CD4-positive, alpha-beta memory T cell (primary cell): ENCODE data around the gene DNLZ. TPM values are rescaled to one million over a fixed set of nuclear protein-coding genes. Genes with fewer than 3 reads are reported as not detected.

ENCODE experiments used
- CTCF ChIA-PET: fragments of 350-600 bp; sonication (Branson Sonifier 250); formaldehyde crosslinking; loops from one replicate; lab custom pipeline; 2021; ENCODE audit warnings: inconsistent platforms; ENCODE audit not compliant: partially characterized antibody; lab: Charles Lee
- POLR2A ChIA-PET: fragments of 350-600 bp; sonication (Branson Sonifier 250); formaldehyde crosslinking; loops from one replicate; lab custom pipeline; 2021; ENCODE audit not compliant: partially characterized antibody; lab: Charles Lee
- DNase-seq, 5 donors: peaks; one replicate each; pipeline versions ENCODE4 v3.0.0 to v3.0.0-alpha.2; 2020 to 2022; ENCODE audit warnings: mixed read lengths in 1 of 5
- H3K27ac ChIP-seq: one replicate; pipeline ENCODE4 v1.7.0; 2013; ENCODE audit warnings: low read depth, low read length
- H3K27me3 ChIP-seq: 2 replicates; pipeline ENCODE4 v1.7.0; 2013; ENCODE audit warnings: mild to moderate bottlenecking, low read length, moderate library complexity; ENCODE audit not compliant: insufficient read depth
- H3K36me3 ChIP-seq: 2 replicates; pipeline ENCODE4 v1.7.0; 2013; ENCODE audit warnings: mild to moderate bottlenecking, low read length, moderate library complexity; ENCODE audit not compliant: insufficient read depth
- H3K4me1 ChIP-seq: 2 replicates; pipeline ENCODE4 v1.7.0; 2013; ENCODE audit warnings: mild to moderate bottlenecking, low read length, moderate library complexity; ENCODE audit not compliant: insufficient read depth
- H3K4me3 ChIP-seq, 2 donors: one replicate each; pipeline ENCODE4 v1.7.0; 2013; ENCODE audit warnings: low read length in 2 of 2, mild to moderate bottlenecking in 1 of 2
- H3K9me3 ChIP-seq, 2 donors: one replicate each; pipeline ENCODE4 v1.7.0; 2013; ENCODE audit warnings: low read length in 2 of 2, control low read depth in 1 of 2; ENCODE audit not compliant: control insufficient read depth in 1 of 2
- H3K27ac Mint-ChIP-seq, 7 donors: one replicate each; pipeline ENCODE4 v1.8.0; 2020 to 2021; ENCODE audit warnings: mixed read lengths in 7 of 7, mild to moderate bottlenecking in 6 of 7, inconsistent platforms in 3 of 7, moderate library complexity in 3 of 7
- H3K27me3 Mint-ChIP-seq, 2 donors: one replicate each; pipeline ENCODE4 v1.8.0; 2020 to 2021; ENCODE audit warnings: mixed read lengths in 2 of 2
- H3K36me3 Mint-ChIP-seq, 2 donors: one replicate each; pipeline ENCODE4 v1.8.0; 2020 to 2021; ENCODE audit warnings: mixed read lengths in 2 of 2, inconsistent platforms in 1 of 2, mild to moderate bottlenecking in 1 of 2
- H3K4me1 Mint-ChIP-seq, 4 donors: one replicate each; pipeline ENCODE4 v1.8.0; 2020 to 2021; ENCODE audit warnings: mixed read lengths in 4 of 4, mild to moderate bottlenecking in 1 of 4
- H3K4me3 Mint-ChIP-seq, 8 donors: one replicate each; pipeline ENCODE4 v1.8.0; 2020 to 2021; ENCODE audit warnings: mixed read lengths in 8 of 8, mild to moderate bottlenecking in 7 of 8, moderate library complexity in 6 of 8, inconsistent platforms in 3 of 8
- H3K9me3 Mint-ChIP-seq, 8 donors: one replicate each; pipeline ENCODE4 v1.8.0; 2020 to 2021; ENCODE audit warnings: mixed read lengths in 8 of 8, mild to moderate bottlenecking in 5 of 8, inconsistent platforms in 3 of 8, moderate library complexity in 1 of 8
- intact Hi-C: fragments of 100-400 bp; cut with micrococcal nuclease; formaldehyde crosslinking; loops from one replicate; pipeline ENCODE4 v1.15.1; 2023
- polyA plus RNA-seq, 2 donors: library from polyadenylated mRNA; unstranded; fragments of 300-500 nt; fragmentation: Illumina TruSeq; gene quantifications; one replicate each; pipeline ENCODE4 v1.2.3, GENCODE V29; 2021
- total RNA-seq, 2 experiments: library from RNA; stranded (reverse); gene quantifications; one replicate each; pipeline ENCODE4 v1.2.3, GENCODE V29; 2021

DNLZ gene
- total and polyA plus RNA-seq, 4 experiments from 2014 or later = 26.0 to 86.1 (median 51.8) TPM

DNA sequence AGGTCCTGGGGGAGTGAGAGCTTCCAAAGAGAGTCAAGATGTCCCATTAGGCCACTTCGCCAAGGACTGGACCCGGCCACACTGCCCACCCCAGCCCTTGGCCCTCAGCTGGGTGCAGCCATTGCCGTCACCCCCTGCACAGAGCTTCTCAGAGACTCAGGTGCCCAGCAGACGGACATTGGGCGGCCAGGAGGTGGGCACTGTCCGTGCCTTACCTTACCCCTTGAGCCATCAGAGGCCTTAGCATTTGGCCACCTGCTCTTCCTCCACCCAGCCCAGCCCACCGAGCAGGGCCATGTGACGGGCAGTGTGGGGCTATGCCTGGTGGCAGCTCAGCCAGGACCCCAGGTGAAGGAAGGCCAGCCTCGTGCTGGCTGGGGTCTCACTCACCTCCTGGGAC lies 3.3 kb upstream of the DNLZ start:
- H3K4me3 Mint-ChIP-seq = no peak overlapping the region
- Histone ChIP-seq H3K9me3 (no peaks in the 10 kb centered on the region), H3K27ac (no peak overlapping the region), H3K27me3 (no peaks in the 10 kb centered on the region), H3K4me3 (no peak overlapping the region), H3K4me1 (peaks cover 14% of the 10 kb centered on the region), H3K36me3 (no peaks in the 10 kb centered on the region)
- POLR2A ChIA-PET = no interaction called here
- peaks cover 0 to 2% (median 0%) of the 10 kb centered on the region in 8 donors for H3K9me3 Mint-ChIP-seq
- CTCF ChIA-PET = no interaction called here
- DNase-seq = no peak
- peaks cover 0 to 7% of the 10 kb centered on the region in 2 donors for H3K36me3 Mint-ChIP-seq
- intact Hi-C loops = no loop called here
- H3K4me1 Mint-ChIP-seq = peaks cover 0 to 9% (median 0%) of the 10 kb centered on the region in 4 donors
- no peak overlapping the region for H3K27ac Mint-ChIP-seq
- no peaks in the 10 kb centered on the region for H3K27me3 Mint-ChIP-seq

DNA sequence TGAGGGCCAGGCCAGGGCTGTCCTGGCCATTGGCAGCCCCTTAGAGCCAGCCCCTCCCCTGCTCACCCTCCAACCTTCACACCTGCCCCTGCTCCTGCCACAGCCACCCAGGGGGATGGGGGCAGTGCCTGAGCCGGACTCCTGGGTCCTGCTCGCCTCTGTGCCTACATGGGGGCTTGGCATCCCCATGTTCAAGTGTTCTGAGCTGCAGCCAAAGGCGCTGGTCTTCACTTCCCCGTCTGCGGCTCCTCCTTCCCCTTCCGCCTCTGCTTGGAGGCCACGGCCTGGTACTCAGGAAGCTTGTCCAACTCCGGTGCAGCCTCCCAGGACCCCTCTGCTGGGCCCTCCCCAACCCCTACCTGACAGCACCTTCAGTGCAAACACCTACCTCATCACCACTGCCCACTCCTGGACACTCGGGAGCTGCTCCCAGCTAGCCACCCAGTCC lies 2.3 kb upstream of the DNLZ start:
- H3K4me3 ChIP-seq = no peak overlapping the region
- peaks cover 14% of the 10 kb centered on the region for H3K4me1 ChIP-seq
- no peaks in the 10 kb centered on the region for H3K27me3 ChIP-seq
- H3K4me3 Mint-ChIP-seq = peak overlapping the region in 2 of 8 donors; percentile 9 to 62
- H3K27me3 Mint-ChIP-seq = no peaks in the 10 kb centered on the region
- ChIA-PET CTCF (no interaction called here), POLR2A (interaction anchor here (1.0 kb wide), 1 partner anchor 44 kb away, joined by 3 read pairs; no protein-coding TSS in a partner anchor)
- H3K27ac Mint-ChIP-seq = peak overlapping the region in 1 of 7 donors; percentile 72
- no peaks in the 10 kb centered on the region for H3K36me3 ChIP-seq
- H3K9me3 Mint-ChIP-seq = peaks cover 0 to 2% (median 0%) of the 10 kb centered on the region in 8 donors
- H3K9me3 ChIP-seq = no peaks in the 10 kb centered on the region
- intact Hi-C loops = no loop called here
- H3K36me3 Mint-ChIP-seq = peaks cover 0 to 7% of the 10 kb centered on the region in 2 donors
- peaks cover 0 to 9% (median 0%) of the 10 kb centered on the region in 4 donors for H3K4me1 Mint-ChIP-seq
- H3K27ac ChIP-seq = no peak overlapping the region
- no peak for DNase-seq

DNA sequence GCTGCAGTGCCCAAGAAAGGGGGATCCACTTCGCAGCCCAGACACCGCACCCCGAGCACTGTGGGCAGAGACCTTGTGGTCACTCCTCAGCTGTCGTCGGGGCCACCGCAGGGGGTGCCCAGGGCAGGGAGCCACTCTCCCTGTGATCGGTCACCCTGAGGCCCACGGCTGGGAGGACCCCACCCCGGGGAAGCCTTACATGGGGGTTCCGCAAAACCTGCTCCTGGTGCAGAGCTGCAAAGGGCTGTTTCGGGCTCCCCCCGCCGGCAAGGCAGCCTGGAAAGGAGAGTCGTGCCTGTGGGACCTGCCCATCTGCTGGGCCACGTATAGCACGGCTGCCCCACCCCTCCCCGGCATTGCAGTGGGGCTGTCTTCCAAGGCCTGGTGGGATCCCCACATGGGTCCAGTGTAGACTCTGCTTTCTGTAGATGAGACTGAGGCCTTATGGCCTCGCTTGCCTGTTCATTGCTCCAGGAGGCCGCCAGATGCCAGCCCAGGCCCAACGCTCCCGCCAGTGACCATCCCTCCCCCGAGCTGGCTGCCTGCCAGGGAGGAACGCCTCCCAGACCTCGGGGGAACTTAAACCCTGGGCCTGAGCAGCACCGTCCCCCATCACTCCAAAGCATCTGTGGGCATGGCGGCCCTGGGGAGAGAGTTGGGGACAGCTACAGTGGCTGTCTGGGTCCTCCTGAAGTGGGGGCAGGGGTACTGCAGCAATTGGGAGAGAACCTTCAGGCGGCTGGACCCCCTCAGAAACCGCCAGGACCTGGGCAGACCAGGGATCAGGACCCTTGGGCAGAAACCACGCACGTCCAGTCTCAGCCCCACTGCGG lies 1.6 kb upstream of the DNLZ start:
- H3K4me3 Mint-ChIP-seq = peak overlapping the region in 2 of 8 donors; percentile 13 to 26
- ChIA-PET POLR2A (interaction anchor here (1.0 kb wide), 1 partner anchor 45 kb away, joined by 3 read pairs; no protein-coding TSS in a partner anchor), CTCF (interaction anchor here (2.5 kb wide), 1 partner anchor 37 kb away, joined by 20 read pairs; no protein-coding TSS in a partner anchor)
- no peaks in the 10 kb centered on the region for H3K27me3 ChIP-seq
- H3K9me3 ChIP-seq = no peaks in the 10 kb centered on the region
- peaks cover 0 to 12% of the 10 kb centered on the region in 2 donors for H3K36me3 Mint-ChIP-seq
- no peaks in the 10 kb centered on the region for H3K27me3 Mint-ChIP-seq
- peak overlapping the region in 2 of 7 donors; percentile 12 to 72 for H3K27ac Mint-ChIP-seq
- H3K27ac ChIP-seq = no peak overlapping the region
- intact Hi-C loops = no loop called here
- no peak overlapping the region for H3K4me3 ChIP-seq
- H3K36me3 ChIP-seq = no peaks in the 10 kb centered on the region
- DNase-seq = no peak
- peaks cover 0 to 2% (median 0%) of the 10 kb centered on the region in 8 donors for H3K9me3 Mint-ChIP-seq
- peaks cover 14% of the 10 kb centered on the region for H3K4me1 ChIP-seq
- peaks cover 0 to 9% (median 0%) of the 10 kb centered on the region in 4 donors for H3K4me1 Mint-ChIP-seq

DNA sequence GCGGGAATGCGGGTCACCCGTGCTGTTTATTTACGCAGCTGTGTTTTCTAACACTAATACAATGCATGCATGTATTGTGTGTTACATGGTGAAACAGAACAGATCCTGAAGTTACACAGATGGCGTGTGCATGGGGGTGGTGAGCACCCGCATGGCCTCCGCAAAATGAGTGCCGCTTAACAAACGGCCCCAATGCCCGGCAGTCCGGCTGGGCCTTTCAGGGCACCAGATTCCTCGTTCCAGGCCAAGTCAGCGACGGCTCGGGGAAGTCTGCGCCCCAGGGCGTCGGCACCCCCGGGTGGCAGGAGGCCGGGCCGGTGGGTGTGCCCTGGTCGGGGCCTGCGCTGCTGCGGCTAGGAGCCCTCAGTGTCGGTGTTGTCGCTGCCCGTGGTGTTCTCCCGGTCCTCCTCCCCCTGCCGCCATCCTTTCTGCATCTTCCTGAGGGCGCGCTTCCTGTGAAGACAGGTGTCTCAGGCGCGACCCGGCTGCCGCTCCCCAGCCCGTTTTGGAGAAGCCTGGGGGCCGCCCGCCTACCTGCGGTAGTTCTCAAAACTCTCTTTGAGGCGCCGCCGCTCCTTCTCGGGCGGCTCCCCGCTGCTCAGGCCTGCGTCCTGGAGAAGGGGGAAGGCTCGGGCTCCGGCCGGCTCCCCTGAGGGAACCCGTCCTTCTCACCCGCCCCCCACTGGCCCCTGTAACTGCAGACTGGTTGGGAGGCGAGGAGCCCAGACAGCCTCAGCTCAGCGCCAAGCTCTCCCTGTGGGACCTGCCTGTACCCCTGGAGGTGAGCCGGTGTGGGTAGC lies 605 bp upstream of the DNLZ start:
- Histone ChIP-seq H3K4me3 (peak overlapping the region in 1 of 2 donors; percentile 5), H3K27me3 (no peaks in the 10 kb centered on the region), H3K4me1 (peaks cover 14% of the 10 kb centered on the region), H3K27ac (no peak overlapping the region), H3K36me3 (no peaks in the 10 kb centered on the region), H3K9me3 (no peaks in the 10 kb centered on the region)
- Mint-ChIP-seq H3K36me3 (peaks cover 0 to 15% of the 10 kb centered on the region in 2 donors), H3K27ac (peak overlapping the region in 1 of 7 donors; percentile 91), H3K9me3 (peaks cover 0 to 2% (median 0%) of the 10 kb centered on the region in 8 donors), H3K4me1 (peaks cover 0 to 9% (median 0%) of the 10 kb centered on the region in 4 donors), H3K4me3 (peak overlapping the region in 3 of 8 donors; percentile 21 to 53 (median 36)), H3K27me3 (no peaks in the 10 kb centered on the region)
- intact Hi-C loops = loop anchor here (1.0 kb wide), 5 partner anchors 36 to 119 kb away; partner anchors contain the start of genes GPSM1, QSOX2, SEC16A and SNAPC4
- CTCF ChIA-PET = interaction anchor here (0.6 to 2.5 kb wide), 7 partner anchors 20 to 45 kb away, joined by 3 to 20 read pairs (median 7); no protein-coding TSS in a partner anchor
- DNase-seq = no peak
- POLR2A ChIA-PET = interaction anchor here (0.6 to 2.8 kb wide), 16 partner anchors 13 to 876 kb away, joined by 3 to 27 read pairs (median 6); partner anchors contain the start of genes ENTR1, GPSM1, PMPCA and SNAPC4

DNA sequence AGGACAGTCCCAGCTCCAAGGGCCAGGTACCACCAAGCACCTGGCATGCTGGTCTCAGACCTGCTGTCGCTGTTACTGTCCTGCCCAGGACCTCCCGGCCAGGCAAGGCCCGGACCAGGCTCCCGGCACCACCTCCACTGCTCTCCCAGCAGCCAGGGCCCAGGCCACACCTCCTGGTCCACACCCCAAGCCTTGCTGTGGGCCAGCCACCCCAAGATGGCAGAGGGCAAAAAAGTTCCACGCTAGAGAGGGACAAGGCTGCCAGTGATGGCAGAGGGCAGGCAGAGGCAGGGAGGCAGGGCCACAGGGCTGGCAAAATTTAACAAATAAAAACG lies 1.1 kb downstream of the DNLZ start:
- ChIA-PET CTCF (interaction anchor here (0.6 to 2.5 kb wide), 8 partner anchors 22 to 117 kb away, joined by 3 to 20 read pairs (median 3); no protein-coding TSS in a partner anchor), POLR2A (interaction anchor here (0.8 to 2.8 kb wide), 13 partner anchors 8 to 365 kb away, joined by 3 to 27 read pairs (median 6); partner anchors contain the start of genes ENTR1, GPSM1, PMPCA and SNAPC4)
- no peak for DNase-seq
- H3K27ac ChIP-seq = peak overlapping the region; percentile 76
- Mint-ChIP-seq H3K4me1 (peaks cover 0 to 9% (median 0%) of the 10 kb centered on the region in 4 donors), H3K9me3 (peaks cover 0 to 2% (median 0%) of the 10 kb centered on the region in 8 donors), H3K27me3 (no peaks in the 10 kb centered on the region), H3K27ac (peak overlapping the region in 6 of 7 donors; percentile 57 to 92 (median 83)), H3K4me3 (peak overlapping the region in 5 of 8 donors; percentile 15 to 87 (median 85)), H3K36me3 (peaks cover 0 to 16% of the 10 kb centered on the region in 2 donors)
- no peaks in the 10 kb centered on the region for H3K9me3 ChIP-seq
- intact Hi-C loops = no loop called here
- peaks cover 14% of the 10 kb centered on the region for H3K4me1 ChIP-seq
- H3K27me3 ChIP-seq = no peaks in the 10 kb centered on the region
- H3K4me3 ChIP-seq = no peak overlapping the region
- no peaks in the 10 kb centered on the region for H3K36me3 ChIP-seq

DNA sequence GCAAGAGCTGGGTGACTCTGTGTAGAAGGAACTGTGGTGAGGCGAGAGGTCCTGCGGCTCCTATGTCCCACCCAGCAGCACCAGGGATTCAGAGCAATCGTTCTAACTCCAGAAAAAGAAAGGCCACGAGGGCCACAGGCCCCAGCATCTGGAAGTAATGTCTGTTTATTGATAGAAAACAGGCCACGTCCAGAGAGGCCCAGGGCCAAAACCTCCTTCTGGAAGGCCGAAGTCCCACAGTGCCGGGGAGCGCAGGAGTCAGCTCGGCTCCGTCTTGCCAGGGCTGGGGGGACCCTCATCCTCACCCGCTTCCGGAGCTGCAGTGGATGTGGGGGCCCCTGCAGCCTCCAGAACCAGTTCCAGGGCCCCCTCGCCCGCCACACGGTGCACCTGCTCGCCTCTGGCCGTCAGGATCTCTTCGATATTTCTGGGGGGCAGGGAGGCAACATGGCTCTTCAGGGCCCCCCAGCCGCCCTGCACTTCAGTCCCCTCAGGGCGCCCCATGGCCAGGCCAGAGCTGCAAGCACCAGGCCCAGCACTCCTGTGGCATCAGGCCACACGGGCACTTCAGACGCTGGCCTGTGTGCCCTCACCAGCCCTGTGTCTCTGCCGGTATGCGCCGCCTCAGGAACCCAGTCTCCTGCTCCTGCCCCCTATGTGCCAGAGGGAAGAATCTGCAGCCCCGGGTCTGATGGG lies 1.6 kb downstream of the DNLZ start:
- H3K4me1 ChIP-seq = peaks cover 14% of the 10 kb centered on the region
- DNase-seq = no peak
- Mint-ChIP-seq H3K9me3 (peaks cover 0 to 2% (median 0%) of the 10 kb centered on the region in 8 donors), H3K27ac (peak overlapping the region in 2 of 7 donors; percentile 12 to 81), H3K4me3 (peak overlapping the region in 2 of 8 donors; percentile 15 to 69), H3K27me3 (no peaks in the 10 kb centered on the region), H3K36me3 (peaks cover 0 to 16% of the 10 kb centered on the region in 2 donors), H3K4me1 (peaks cover 0 to 9% (median 0%) of the 10 kb centered on the region in 4 donors)
- no peaks in the 10 kb centered on the region for H3K9me3 ChIP-seq
- H3K27ac ChIP-seq = no peak overlapping the region
- no peaks in the 10 kb centered on the region for H3K36me3 ChIP-seq
- POLR2A ChIA-PET = interaction anchor here (2.0 to 2.8 kb wide), 2 partner anchors 34 to 38 kb away, joined by 6 to 27 read pairs; partner anchors contain the start of genes GPSM1 and SNAPC4
- CTCF ChIA-PET = interaction anchor here (1.3 kb wide), 1 partner anchor 78 kb away, joined by 3 read pairs; no protein-coding TSS in a partner anchor
- H3K4me3 ChIP-seq = no peak overlapping the region
- H3K27me3 ChIP-seq = no peaks in the 10 kb centered on the region
- intact Hi-C loops = no loop called here
